ENCODE measurements around the gene SIRT4.

DNA sequence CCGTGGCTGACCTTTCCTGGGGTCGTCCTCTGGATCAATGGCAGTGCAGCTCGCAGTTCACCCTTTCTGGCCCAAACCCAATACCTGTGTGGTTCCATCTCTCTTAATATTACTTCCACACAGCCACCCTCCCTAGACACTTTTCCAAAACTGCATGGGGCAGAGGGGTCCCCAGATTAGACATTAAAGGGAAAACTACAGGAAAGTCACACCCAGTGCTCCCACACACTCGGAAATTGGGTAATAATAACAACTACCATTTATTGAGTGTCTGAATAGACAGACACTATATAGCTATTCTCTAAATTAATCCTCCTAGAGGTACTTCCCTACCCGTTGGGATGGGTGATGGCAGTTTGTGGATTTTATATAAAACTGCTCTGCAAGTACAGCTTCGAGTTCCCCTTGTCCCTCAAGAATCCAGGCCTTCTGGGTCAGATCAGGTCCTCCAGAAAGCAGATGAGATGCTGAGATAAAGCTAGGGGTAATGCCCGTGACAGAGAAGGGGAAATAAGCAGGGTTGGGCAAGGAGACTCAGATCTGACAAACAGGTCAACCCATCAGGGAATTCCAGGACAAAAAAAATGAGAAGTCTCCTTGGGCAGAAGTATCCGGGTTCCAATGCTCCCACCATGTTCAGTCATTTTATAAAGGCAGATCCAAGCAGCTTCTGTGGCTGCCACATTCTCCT is 35.8 kb upstream of the SIRT4 start:
- TF ChIP-seq, protein P1, sequence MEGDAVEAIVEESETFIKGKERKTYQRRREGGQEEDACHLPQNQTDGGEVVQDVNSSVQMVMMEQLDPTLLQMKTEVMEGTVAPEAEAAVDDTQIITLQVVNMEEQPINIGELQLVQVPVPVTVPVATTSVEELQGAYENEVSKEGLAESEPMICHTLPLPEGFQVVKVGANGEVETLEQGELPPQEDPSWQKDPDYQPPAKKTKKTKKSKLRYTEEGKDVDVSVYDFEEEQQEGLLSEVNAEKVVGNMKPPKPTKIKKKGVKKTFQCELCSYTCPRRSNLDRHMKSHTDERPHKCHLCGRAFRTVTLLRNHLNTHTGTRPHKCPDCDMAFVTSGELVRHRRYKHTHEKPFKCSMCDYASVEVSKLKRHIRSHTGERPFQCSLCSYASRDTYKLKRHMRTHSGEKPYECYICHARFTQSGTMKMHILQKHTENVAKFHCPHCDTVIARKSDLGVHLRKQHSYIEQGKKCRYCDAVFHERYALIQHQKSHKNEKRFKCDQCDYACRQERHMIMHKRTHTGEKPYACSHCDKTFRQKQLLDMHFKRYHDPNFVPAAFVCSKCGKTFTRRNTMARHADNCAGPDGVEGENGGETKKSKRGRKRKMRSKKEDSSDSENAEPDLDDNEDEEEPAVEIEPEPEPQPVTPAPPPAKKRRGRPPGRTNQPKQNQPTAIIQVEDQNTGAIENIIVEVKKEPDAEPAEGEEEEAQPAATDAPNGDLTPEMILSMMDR (IDR thresholded peaks at IDR 0.05): no peak
- TF ChIP-seq POLR2A (IDR thresholded peaks at IDR 0.05): no peak
